ENCODE measurements around the gene ZFP82. TPM values are rescaled to one million over a fixed set of nuclear protein-coding genes. Genes with fewer than 3 reads are reported as not detected.

The ZFP82 gene
- total RNA-seq, 2 donors from 2014 or later: 5.8 to 7.8 TPM

Other genes starting within 250 kb of the ZFP82 start
- gene ZNF565, start 204.0 kb downstream of the ZFP82 start, total RNA-seq: 1 to 10 TPM; 3.1 to 3.6 TPM
- gene ZNF146, start 203.5 kb downstream of the ZFP82 start, total RNA-seq: 100 to 1,000 TPM; 115 to 121 TPM
- gene ZFP14, start 39.4 kb downstream of the ZFP82 start, total RNA-seq: 1 to 10 TPM; 2.4 to 2.7 TPM
- 1 to 10 TPM; 5.8 to 7.8 TPM for gene ZNF566, start 70.9 kb upstream of the ZFP82 start, total RNA-seq
- 10 to 100 TPM; 10.1 to 12.2 TPM for gene ZNF260, start 109.6 kb upstream of the ZFP82 start, total RNA-seq
- 10 to 100 TPM; 24.9 to 28.7 TPM for gene ZNF529, start 154.6 kb upstream of the ZFP82 start, total RNA-seq
- 10 to 100 TPM; 23.1 to 25.0 TPM for gene ZNF382, start 186.7 kb upstream of the ZFP82 start, total RNA-seq
- 1 to 10 TPM; 6.9 to 9.7 TPM for gene ZNF461, start 248.2 kb upstream of the ZFP82 start, total RNA-seq